ENCODE data around the gene ZDHHC24. TPM values are rescaled to one million over a fixed set of nuclear protein-coding genes. Genes with fewer than 3 reads are reported as not detected.
"Not testable (repeated sequence)": the region's sequence is repeated elsewhere in the genome, so short reads cannot be mapped to it uniquely, and the experiment has no call there.

ZDHHC24 gene
- total RNA-seq, 1 donor from 2014 or later: 18.0 TPM

DNA sequence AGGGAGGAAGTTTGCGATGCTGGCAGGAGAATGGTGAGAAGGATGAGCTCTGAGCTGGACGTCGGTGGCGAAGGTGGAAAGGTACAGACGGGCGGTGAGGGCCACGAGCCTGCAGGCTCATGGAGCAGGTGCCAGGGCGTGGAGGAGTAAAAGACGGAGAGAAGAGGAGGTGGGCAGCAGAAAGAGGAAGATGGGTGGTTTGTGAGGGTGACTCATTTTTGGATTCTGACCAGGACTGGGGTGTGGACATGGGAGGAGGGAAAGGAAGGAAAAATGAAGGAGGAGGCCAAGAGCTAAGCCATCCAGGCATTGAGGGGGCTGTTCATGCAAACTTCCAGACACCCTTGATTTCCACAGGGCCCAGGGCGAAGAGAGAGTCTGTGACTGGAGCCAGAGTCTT, 3.5 kb downstream of the ZDHHC24 start:
- Histone ChIP-seq H3K4me3 (no peak overlapping the region), H3K27ac (no peak overlapping the region), H3K27me3 (no peaks in the 10 kb centered on the region), H3K36me3 (peaks cover 12 to 18% of the 10 kb centered on the region in 2 donors), H3K9me3 (no peaks in the 10 kb centered on the region), H3K4me1 (peaks cover 3 to 20% of the 10 kb centered on the region in 2 donors)
- intact Hi-C loops (cut with DNase I): no loop called here
- TF ChIP-seq CTCF (IDR thresholded peaks at IDR 0.05): no peak
- DNase-seq (ENCODE audit: low spot score in 2 of 2): no peak

- Histone ChIP-seq H3K27me3 (no peaks in the 10 kb centered on the region), H3K36me3 (peaks cover 12 to 23% of the 10 kb centered on the region in 2 donors), H3K27ac (no peak overlapping the region), H3K9me3 (no peaks in the 10 kb centered on the region), H3K4me1 (peaks cover 3 to 20% of the 10 kb centered on the region in 2 donors), H3K4me3 (no peak overlapping the region)
- no peak for DNase-seq (ENCODE audit: low spot score in 2 of 2)
- intact Hi-C loops (cut with DNase I): no loop called here
- no peak for TF ChIP-seq CTCF (IDR thresholded peaks at IDR 0.05)
These were observed 4.0 kb downstream of the ZDHHC24 start for GRCh38 chr11:66541892-66542291.

DNA sequence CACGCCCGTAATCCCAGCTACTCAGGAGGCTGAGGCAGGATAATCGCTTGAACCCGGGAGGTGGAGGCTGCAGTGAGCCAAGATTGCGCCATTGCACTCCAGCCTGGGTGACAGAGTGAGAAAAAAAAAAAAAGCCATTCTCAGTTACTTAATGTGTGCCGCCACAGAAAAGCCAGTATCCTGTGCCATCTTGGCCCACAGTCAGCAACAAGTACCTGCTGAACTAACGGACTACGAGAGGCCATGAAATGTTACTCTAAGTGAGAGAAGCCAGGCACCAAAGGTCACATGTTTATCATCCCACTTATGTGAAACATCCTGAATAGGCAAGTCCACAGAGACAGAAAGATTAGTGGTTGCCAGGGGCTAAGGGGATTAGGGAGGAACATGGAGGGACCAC, 5.2 kb downstream of the ZDHHC24 start:
- peaks cover 3 to 14% of the 10 kb centered on the region in 2 donors for H3K4me1 ChIP-seq
- intact Hi-C loops (cut with DNase I); H3K4me3 ChIP-seq; H3K27me3 ChIP-seq; H3K27ac ChIP-seq; DNase-seq (ENCODE audit: low spot score in 2 of 2); H3K9me3 ChIP-seq: not testable (repeated sequence)
- H3K36me3 ChIP-seq: peaks cover 23 to 30% of the 10 kb centered on the region in 2 donors

DNA sequence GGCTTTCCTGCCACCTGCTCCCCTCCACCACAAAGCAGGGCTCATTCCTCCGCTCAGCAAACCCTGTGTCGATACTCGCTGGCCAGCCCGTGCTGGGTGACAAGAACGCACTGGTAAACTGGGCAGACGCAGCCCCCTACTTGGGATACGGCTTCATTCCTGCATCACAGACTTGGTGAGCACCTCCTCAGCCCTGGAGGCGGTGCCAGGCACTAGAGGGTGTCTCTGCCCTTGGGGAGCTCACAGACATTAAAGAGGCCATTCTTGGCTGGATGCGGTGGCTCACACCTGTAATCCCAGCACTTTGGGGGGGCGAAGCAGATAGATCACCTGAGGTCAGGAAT, 6.0 kb downstream of the ZDHHC24 start:
- peaks cover 1 to 7% of the 10 kb centered on the region in 2 donors for H3K4me1 ChIP-seq
- no peak for TF ChIP-seq CTCF (IDR thresholded peaks at IDR 0.05)
- no peaks in the 10 kb centered on the region for H3K27me3 ChIP-seq
- H3K27ac ChIP-seq: no peak overlapping the region
- no peak overlapping the region for H3K4me3 ChIP-seq
- intact Hi-C loops (cut with DNase I): no loop called here
- DNase-seq (ENCODE audit: low spot score in 2 of 2): no peak
- H3K36me3 ChIP-seq: peaks cover 24 to 35% of the 10 kb centered on the region in 2 donors
- no peaks in the 10 kb centered on the region for H3K9me3 ChIP-seq

- H3K9me3 ChIP-seq: no peaks in the 10 kb centered on the region
- no peaks in the 10 kb centered on the region for H3K27me3 ChIP-seq
- peaks cover 0 to 4% of the 10 kb centered on the region in 2 donors for H3K4me1 ChIP-seq
- TF ChIP-seq CTCF (IDR thresholded peaks at IDR 0.05): no peak
- H3K36me3 ChIP-seq: peaks cover 24 to 35% of the 10 kb centered on the region in 2 donors
- no peak overlapping the region for H3K27ac ChIP-seq
- no peak for DNase-seq (ENCODE audit: low spot score in 2 of 2)
- intact Hi-C loops (cut with DNase I): no loop called here
- H3K4me3 ChIP-seq: no peak overlapping the region
These were observed 6.5 kb downstream of the ZDHHC24 start for GRCh38 chr11:66539170-66539869.

DNA sequence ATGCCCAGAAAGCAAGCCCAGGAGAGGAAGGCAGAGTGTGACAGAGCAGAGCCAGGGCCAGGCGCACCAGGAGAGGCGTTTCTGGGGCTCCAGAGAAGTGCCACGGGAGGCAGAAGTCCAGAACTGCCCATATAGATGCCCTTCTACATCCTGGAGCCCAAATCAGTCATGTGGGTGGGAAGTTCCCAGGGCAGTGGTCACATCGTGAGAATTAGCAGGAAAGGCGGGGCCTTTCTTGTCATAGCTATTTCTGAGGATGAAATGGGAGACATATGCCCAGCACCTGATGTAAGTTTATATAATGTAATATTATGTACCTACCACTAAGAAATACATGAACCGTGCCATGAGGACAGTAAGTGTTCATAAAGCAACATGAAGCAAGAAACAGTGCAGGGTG, 13.1 kb downstream of the ZDHHC24 start:
- Histone ChIP-seq H3K4me3 (no peak overlapping the region), H3K4me1 (no peaks in the 10 kb centered on the region), H3K36me3 (peaks cover 38 to 42% of the 10 kb centered on the region in 2 donors), H3K9me3 (no peaks in the 10 kb centered on the region), H3K27me3 (no peaks in the 10 kb centered on the region), H3K27ac (no peak overlapping the region)
- intact Hi-C loops (cut with DNase I): no loop called here
- no peak for TF ChIP-seq CTCF (IDR thresholded peaks at IDR 0.05)
- DNase-seq (ENCODE audit: low spot score in 2 of 2): no peak

Measured in ascending aorta (tissue), 2 donors.